HepG2 (cell line): ENCODE measurements around the gene IRF2. TPM values are rescaled to one million over a fixed set of nuclear protein-coding genes. Genes with fewer than 3 reads are reported as not detected.

Source experiments
- ATAC-seq: fragments of 200-7000 bp; cut with Tn5 transposase; 3 replicates; pipeline ENCODE4 v1.9.1; 2020; ENCODE audit warnings: mild to moderate bottlenecking, moderate library complexity
- BruUV-seq: library from RNA; stranded (reverse); fragments of 400-500 nt; replicated peaks from 2 replicates; lab custom pipeline; 2021; lab: Mats Ljungman, UMichigan
- CTCF ChIA-PET: fragments of 300-600 bp; formaldehyde crosslinking; extraction: SDS; loops from one replicate; lab custom pipeline; 2021; ENCODE audit warnings: low total read pairs, inconsistent platforms, low intra/inter-chr PET ratio; lab: Yijun Ruan, JAX
- POLR2A ChIA-PET: fragments of 350-600 bp; sonication (Branson Sonifier 250); formaldehyde crosslinking; loops from one replicate; lab custom pipeline; 2020; ENCODE audit warnings: antibody characterized with exemption, inconsistent platforms; lab: Yijun Ruan, JAX
- DNase-seq: peaks from one replicate; pipeline ENCODE4 v3.0.0-alpha.2; 2015; ENCODE audit warnings: low spot score
- FAIRE-seq: peaks from 3 replicates; lab custom pipeline; 2011; peaks lifted over from hg19 to GRCh38; lab: Jason Lieb, UNC
- H2AFZ ChIP-seq: one replicate; pipeline ENCODE4 v1.6.1; 2011; ENCODE audit warnings: low read length, inconsistent platforms
- H3K27ac ChIP-seq: fragments of 300-600 bp; 3 replicates; pipeline ENCODE4 v1.8.0; 2011; ENCODE audit warnings: mixed run types, mild to moderate bottlenecking, mixed read lengths, low read length, inconsistent platforms; ENCODE audit not compliant: insufficient read depth; ENCODE audit errors: extremely low read length
- H3K27me3 ChIP-seq, 2 experiments: fragments of 200-600 bp in 1 of 2; 2 replicates in 1 of 2; 3 replicates in 1 of 2; pipeline versions ENCODE4 v1.6.0 to v1.8.0; 2011; ENCODE audit warnings: low read length in 2 of 2, mild to moderate bottlenecking in 2 of 2, moderate library complexity in 2 of 2, inconsistent platforms in 1 of 2; ENCODE audit not compliant: insufficient read depth in 2 of 2, control insufficient read depth in 1 of 2
- H3K36me3 ChIP-seq, 2 experiments: fragments of 200-600 bp in 1 of 2; replicated peaks in 1 of 2; 2 replicates in 1 of 2; 3 replicates in 1 of 2; pipeline versions ENCODE4 v1.5.1 to v1.8.0; 2011; ENCODE audit warnings: low read length in 2 of 2, inconsistent platforms in 1 of 2; ENCODE audit not compliant: insufficient read depth in 2 of 2, control insufficient read depth in 1 of 2
- H3K4me1 ChIP-seq: 2 replicates; pipeline ENCODE4 v1.5.1; 2012; ENCODE audit warnings: low read length, inconsistent platforms; ENCODE audit not compliant: insufficient read depth
- H3K4me2 ChIP-seq: 2 replicates; pipeline ENCODE4 v1.6.0; 2011; ENCODE audit warnings: low read depth, low read length, inconsistent platforms
- H3K4me3 ChIP-seq, 3 experiments: fragments of 200-600 bp in 1 of 3; sonication (generic), shearing (Covaris generic) in 1 of 3; replicated peaks in 1 of 3; 2 replicates each; pipeline ENCODE4 v1.5.1; 2011 to 2016; ENCODE audit warnings: low read length in 3 of 3, inconsistent platforms in 2 of 3, low read depth in 2 of 3, mild to moderate bottlenecking in 2 of 3, control low read depth in 1 of 3, mixed read lengths in 1 of 3; ENCODE audit not compliant: insufficient read depth in 1 of 3
- H3K79me2 ChIP-seq: one replicate; pipeline ENCODE4 v1.6.1; 2011; ENCODE audit warnings: low read length, inconsistent platforms; ENCODE audit not compliant: insufficient read depth
- H3K9ac ChIP-seq: 2 replicates; pipeline ENCODE4 v1.6.0; 2011; ENCODE audit warnings: mild to moderate bottlenecking, low read depth, low read length, inconsistent platforms; ENCODE audit not compliant: insufficient read depth
- H3K9me3 ChIP-seq: 2 replicates; pipeline ENCODE4 v1.5.1; 2012; ENCODE audit warnings: mild to moderate bottlenecking, low read length
- H4K20me1 ChIP-seq: 2 replicates; pipeline ENCODE4 v1.6.0; 2011; ENCODE audit warnings: inconsistent platforms, mild to moderate bottlenecking, low read length, moderate library complexity; ENCODE audit not compliant: insufficient read depth
- ATF4 ChIP-seq, 2 experiments: fragments of 450-650 bp in 1 of 2; sonication (generic) in 1 of 2; formaldehyde crosslinking; IDR thresholded peaks; 2 replicates each; pipeline versions ENCODE4 v1.5.0 to v1.8.0; 2020 to 2022; ENCODE audit warnings: mild to moderate bottlenecking in 1 of 2, missing genetic modification reagents in 1 of 2
- BCL6 ChIP-seq: IDR thresholded peaks from 2 replicates; pipeline ENCODE4 v1.6.1; 2016; ENCODE audit warnings: missing genetic modification reagents, missing compliant biosample characterization
- EP300 ChIP-seq, 3 experiments: sonication (generic) in 1 of 3; formaldehyde crosslinking in 1 of 3; IDR thresholded peaks; 2 replicates each; pipeline versions ENCODE4 v1.5.1 to v1.6.1; 2011 to 2020; ENCODE audit warnings: low read depth in 2 of 3, low read length in 2 of 3, borderline replicate concordance in 1 of 3, improper control_type of control experiment in 1 of 3, mild to moderate bottlenecking in 1 of 3, missing genetic modification reagents in 1 of 3, moderate library complexity in 1 of 3
- HNRNPLL ChIP-seq: fragments of 200-400 bp; formaldehyde crosslinking; IDR thresholded peaks from 2 replicates; pipeline ENCODE4 v1.6.1; 2017; ENCODE audit warnings: mild to moderate bottlenecking, low read depth, low read length; ENCODE audit not compliant: poor library complexity, severe bottlenecking
- IKZF1 ChIP-seq: fragments of 450-650 bp; IDR thresholded peaks from 2 replicates; pipeline ENCODE4 v1.7.1; 2016
- PCBP1 ChIP-seq: fragments of 200-400 bp; formaldehyde crosslinking; IDR thresholded peaks from 2 replicates; pipeline ENCODE4 v1.6.1; 2017; ENCODE audit warnings: mild to moderate bottlenecking, low read depth, low read length, borderline replicate concordance
- SKI ChIP-seq: fragments of 450-650 bp; IDR thresholded peaks from one replicate; pipeline ENCODE4 v1.6.1; 2018; ENCODE audit warnings: mild to moderate bottlenecking; ENCODE audit not compliant: partially characterized antibody
- SMAD9 ChIP-seq: sonication (generic); formaldehyde crosslinking; IDR thresholded peaks from 2 replicates; pipeline ENCODE4 v1.5.1; 2020; ENCODE audit warnings: mild to moderate bottlenecking, missing genetic modification reagents
- SP140L ChIP-seq: sonication (generic); formaldehyde crosslinking; IDR thresholded peaks from 2 replicates; pipeline ENCODE4 v1.4.0; 2020; ENCODE audit warnings: missing genetic modification reagents, borderline replicate concordance
- THYN1 ChIP-seq: sonication (generic); formaldehyde crosslinking; IDR thresholded peaks from 2 replicates; pipeline ENCODE4 v1.8.1; 2023; ENCODE audit warnings: low read depth, mild to moderate bottlenecking, moderate library complexity, missing genetic modification reagents, borderline replicate concordance
- XBP1 ChIP-seq: sonication (generic); formaldehyde crosslinking; IDR thresholded peaks from 2 replicates; pipeline ENCODE4 v1.5.0; 2020; ENCODE audit warnings: missing genetic modification reagents
- ZNF331 ChIP-seq: sonication (generic); formaldehyde crosslinking; IDR thresholded peaks from 2 replicates; pipeline ENCODE4 v1.4.0; 2020; ENCODE audit warnings: missing genetic modification reagents
- ZNF441 ChIP-seq: sonication (generic); formaldehyde crosslinking; IDR thresholded peaks from 2 replicates; pipeline ENCODE4 v1.7.0; 2021; ENCODE audit warnings: missing genetic modification reagents, borderline replicate concordance
- ZNF558 ChIP-seq: sonication (generic); formaldehyde crosslinking; IDR thresholded peaks from 2 replicates; pipeline ENCODE4 v1.9.0; 2022; ENCODE audit warnings: mild to moderate bottlenecking, missing genetic modification reagents, borderline replicate concordance
- ZNF615 ChIP-seq: sonication (generic); formaldehyde crosslinking; IDR thresholded peaks from 2 replicates; pipeline ENCODE4 v1.5.0; 2020; ENCODE audit warnings: mild to moderate bottlenecking, missing genetic modification reagents, borderline replicate concordance
- ZNF724P ChIP-seq: sonication (generic); formaldehyde crosslinking; IDR thresholded peaks from 2 replicates; pipeline ENCODE4 v1.8.0; 2022; ENCODE audit warnings: missing genetic modification reagents, borderline replicate concordance
- ZNF770 ChIP-seq: sonication (generic); formaldehyde crosslinking; IDR thresholded peaks from 2 replicates; pipeline ENCODE4 v1.5.0; 2020; ENCODE audit warnings: mild to moderate bottlenecking, missing genetic modification reagents
- WGBS: methylation state at CpG from one replicate; pipeline ENCODE4 v1.1.6; 2017; ENCODE audit warnings: low lambda C conversion rate; 5-methylcytosine and 5-hydroxymethylcytosine counted together
- in situ Hi-C: cut with HindIII; loops from 2 replicates; pipeline ENCODE4 v1.10.0; 2017; ENCODE audit warnings: low pct_unique_long_range_greater_than_20kb; ENCODE audit not compliant: extremely low pct_ligation_motif_present
- intact Hi-C: fragments of 100-400 bp; cut with micrococcal nuclease; formaldehyde crosslinking; loops from one replicate; pipeline ENCODE4 v1.10.0; 2022; ENCODE audit not compliant: unreplicated experiment
- polyA plus RNA-seq, 8 experiments: library from polyadenylated mRNA; depleted of rRNA in 3 of 8; stranded (reverse) in 7 of 8; unstranded in 1 of 8; fragments of >200 nt; fragmentation: Illumina TruSeq in 4 of 8; extraction: Trizol in 4 of 8; gene quantifications; 2 replicates each; pipeline versions ENCODE4 v1.2.1 to v1.2.3, GENCODE V29; 2011 to 2016; ENCODE audit warnings: low read depth in 4 of 8, missing spikeins in 1 of 8, mixed read lengths in 1 of 8; ENCODE audit not compliant: insufficient read depth in 1 of 8
- total RNA-seq, 5 experiments: library from RNA; depleted of rRNA; stranded (reverse); fragments of >200 nt; fragmentation: Illumina TruSeq; extraction: Trizol; gene quantifications; 2 replicates each; pipeline ENCODE4 v1.2.3, GENCODE V29; 2016; ENCODE audit warnings: low read depth in 1 of 5

Gene IRF2
- total and polyA plus RNA-seq, 2 of the 13 experiments (the other 11 are each of a cell fraction or from before 2014, with no cell fraction given): 15.5 to 28.8 TPM

GRCh38 chr4:184475498-184475897, 1.1 kb upstream of the IRF2 start:
- peak overlapping the region; percentile 90 to 98 (median 92) for H3K4me3 ChIP-seq
- H3K9me3 ChIP-seq: no peaks in the 10 kb centered on the region
- TF ChIP-seq ZNF770 (CRISPR knock-in tag) (no peak), SP140L (CRISPR knock-in tag) (no peak), ZNF724P (CRISPR knock-in tag) (no peak), ZNF331 (CRISPR knock-in tag) (no peak), ATF4 (CRISPR knock-in tag; IDR thresholded peaks at IDR 0.05) (no peak), XBP1 (no peak), SKI (no peak), SMAD9 (CRISPR knock-in tag) (no peak), ZNF441 (CRISPR knock-in tag) (no peak), ZNF615 (CRISPR knock-in tag) (no peak), EP300 (IDR thresholded peaks at IDR 0.05; ENCODE audit: low read depth in 2 of 2, low read length in 2 of 2) (no peak), EP300 (CRISPR knock-in tag; IDR thresholded peaks at IDR 0.05; ENCODE audit: borderline replicate concordance) (no peak), PCBP1 (no peak), HNRNPLL (no peak), THYN1 (CRISPR knock-in tag) (no peak), IKZF1 (no peak), ZNF558 (no peak), BCL6 (CRISPR knock-in tag) (no peak)
- H3K79me2 ChIP-seq: peaks cover 41% of the 10 kb centered on the region
- peak overlapping the region; percentile 79 for H3K27ac ChIP-seq
- no peaks in the 10 kb centered on the region for H3K36me3 ChIP-seq
- no TSS peak for BruUV-seq
- H2AFZ ChIP-seq: no peak overlapping the region
- ChIA-PET CTCF (no interaction called here), POLR2A (interaction anchor here (0.9 to 1.8 kb wide), 7 partner anchors 13 to 150 kb away, joined by 3 to 23 read pairs (median 3); no protein-coding TSS in a partner anchor)
- ATAC-seq (no peak), DNase-seq (no peak), FAIRE-seq (no peak)
- H3K4me2 ChIP-seq: peak overlapping the region; percentile 76
- in situ Hi-C loops (no loop called here), intact Hi-C loops (loop anchor here (2.0 to 10.0 kb wide), 2 partner anchors 61 to 169 kb away; partner anchors contain the start of genes CASP3 and PRIMPOL)
- WGBS: 45% methylated on average over 6 of the region's 6 CpGs
- H4K20me1 ChIP-seq: peaks cover 7% of the 10 kb centered on the region; the same call in 1 of the 2 replicates
- H3K9ac ChIP-seq: peak overlapping the region; percentile 71
- H3K4me1 ChIP-seq: peaks cover 57% of the 10 kb centered on the region
- H3K27me3 ChIP-seq: no peaks in the 10 kb centered on the region; a peak in 1 of 5 replicates
